ENCODE data around the gene MAP4K5.

The MAP4K5 gene

DNA sequence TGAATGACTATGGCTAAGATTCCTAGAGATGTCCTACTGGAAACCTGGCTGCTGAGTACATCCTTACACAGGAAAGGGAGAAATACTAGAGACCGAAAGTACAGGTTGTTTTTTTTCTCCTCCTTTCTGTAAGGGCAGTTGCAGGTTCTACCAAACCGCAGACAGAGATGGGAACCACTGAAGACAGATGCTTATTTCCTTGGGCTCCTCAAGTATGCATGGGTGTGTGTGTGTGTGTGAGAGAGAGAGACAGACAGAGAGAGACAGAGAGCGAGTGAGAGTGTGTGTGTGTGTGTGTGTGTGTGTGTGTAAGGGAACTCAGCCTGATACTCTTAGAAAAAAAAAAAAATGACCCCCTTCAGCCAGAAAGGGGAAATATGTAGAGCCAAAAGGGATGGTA, 42.5 kb downstream of the MAP4K5 start:
- FAIRE-seq (no peak), DNase-seq (ENCODE audit: insufficient read length, low spot score) (no peak)
- TF ChIP-seq SPI1 (IDR thresholded peaks at IDR 0.05; ENCODE audit: low read depth, low read length) (no peak), PAX5 (IDR thresholded peaks at IDR 0.05; ENCODE audit: insufficient read depth, low read length, severe bottlenecking) (no peak), POLR2AphosphoS5 (IDR thresholded peaks at IDR 0.05; ENCODE audit: low read depth, low read length) (no peak), POLR2A (IDR thresholded peaks at IDR 0.05; ENCODE audit: low read depth, low read length) (no peak), TAF1 (IDR thresholded peaks at IDR 0.05; ENCODE audit: low read depth, low read length) (no peak), POU2F2 (IDR thresholded peaks at IDR 0.05; ENCODE audit: low read depth, low read length) (no peak)

DNA sequence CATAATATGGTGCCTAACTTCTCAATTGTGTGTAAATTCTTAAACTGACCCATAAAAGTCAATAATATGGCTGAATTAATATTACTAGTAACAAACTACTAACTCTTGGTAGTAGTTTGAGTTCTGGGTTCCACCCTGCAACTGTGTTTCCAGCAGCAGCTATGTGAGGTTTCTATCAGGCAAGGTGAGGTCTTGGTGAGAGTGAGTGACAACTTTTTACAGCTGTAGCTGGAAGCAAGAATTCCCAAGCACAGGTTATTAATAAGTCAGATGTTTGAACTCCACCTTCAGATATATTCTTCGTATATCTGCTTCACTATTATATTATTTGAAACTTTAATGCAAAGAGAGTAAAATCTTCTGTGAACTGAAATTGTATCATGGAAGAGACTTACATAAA, 43.8 kb downstream of the MAP4K5 start:
- no peak for FAIRE-seq

DNA sequence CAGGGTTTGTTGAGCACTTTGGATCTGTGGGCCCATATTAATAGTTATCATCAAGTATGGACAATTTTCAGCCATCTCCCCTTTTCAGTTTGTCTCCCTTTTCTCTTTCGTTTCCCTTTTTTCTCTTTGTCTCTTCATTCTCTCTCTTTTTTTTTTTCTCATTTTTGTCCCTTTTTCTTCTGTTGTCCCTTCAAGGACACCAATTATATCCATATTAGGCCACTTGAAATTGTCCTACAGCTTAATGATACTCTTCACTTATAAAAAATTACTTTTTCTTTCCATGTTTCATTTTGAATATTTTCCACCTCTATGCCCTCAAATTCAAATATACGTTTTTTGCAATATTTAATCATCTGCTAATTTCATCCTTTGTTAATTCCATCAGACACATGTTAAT, 53.3 kb downstream of the MAP4K5 start:
- DNase-seq (ENCODE audit: insufficient read length, low spot score), result no peak
- FAIRE-seq, result no peak
- TF ChIP-seq SPI1 (IDR thresholded peaks at IDR 0.05; ENCODE audit: low read depth, low read length), result no peak
- no peak for TF ChIP-seq POLR2AphosphoS5 (IDR thresholded peaks at IDR 0.05; ENCODE audit: low read depth, low read length)
- no peak for TF ChIP-seq PAX5 (IDR thresholded peaks at IDR 0.05; ENCODE audit: insufficient read depth, low read length, severe bottlenecking)
- no peak for TF ChIP-seq POU2F2 (IDR thresholded peaks at IDR 0.05; ENCODE audit: low read depth, low read length)
- TF ChIP-seq POLR2A (IDR thresholded peaks at IDR 0.05; ENCODE audit: low read depth, low read length), result no peak
- no peak for TF ChIP-seq TAF1 (IDR thresholded peaks at IDR 0.05; ENCODE audit: low read depth, low read length)

More for the DNA sequence above, 43.8 kb downstream of the MAP4K5 start:
- DNase-seq (ENCODE audit: insufficient read length, low spot score), result no peak
- TF ChIP-seq SPI1 (IDR thresholded peaks at IDR 0.05; ENCODE audit: low read depth, low read length) (no peak), POLR2A (IDR thresholded peaks at IDR 0.05; ENCODE audit: low read depth, low read length) (no peak), POLR2AphosphoS5 (IDR thresholded peaks at IDR 0.05; ENCODE audit: low read depth, low read length) (no peak), POU2F2 (IDR thresholded peaks at IDR 0.05; ENCODE audit: low read depth, low read length) (no peak), PAX5 (IDR thresholded peaks at IDR 0.05; ENCODE audit: insufficient read depth, low read length, severe bottlenecking) (no peak), TAF1 (IDR thresholded peaks at IDR 0.05; ENCODE audit: low read depth, low read length) (no peak)

DNA sequence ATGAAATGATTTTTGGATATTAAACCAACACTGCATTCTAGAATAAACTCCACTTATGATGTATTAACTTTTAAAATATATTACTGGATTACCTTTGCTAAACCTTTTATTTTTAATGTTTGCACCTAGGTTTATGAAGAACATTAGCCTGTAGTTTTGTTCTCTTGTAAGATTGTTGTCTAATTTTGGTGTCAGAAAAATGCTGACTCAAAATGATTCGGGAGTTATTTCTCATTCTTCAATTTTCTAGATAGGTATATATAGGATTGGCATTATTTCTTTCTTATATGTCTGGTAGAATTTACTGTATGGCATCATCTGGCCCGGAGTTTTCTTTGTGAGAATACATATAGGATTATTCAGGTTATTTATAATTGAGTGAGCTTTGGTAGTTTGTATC, 54.6 kb downstream of the MAP4K5 start:
- FAIRE-seq, result no peak
- no peak for DNase-seq (ENCODE audit: insufficient read length, low spot score)
- no peak for TF ChIP-seq POU2F2 (IDR thresholded peaks at IDR 0.05; ENCODE audit: low read depth, low read length)
- no peak for TF ChIP-seq POLR2AphosphoS5 (IDR thresholded peaks at IDR 0.05; ENCODE audit: low read depth, low read length)
- TF ChIP-seq SPI1 (IDR thresholded peaks at IDR 0.05; ENCODE audit: low read depth, low read length), result no peak
- no peak for TF ChIP-seq TAF1 (IDR thresholded peaks at IDR 0.05; ENCODE audit: low read depth, low read length)
- TF ChIP-seq PAX5 (IDR thresholded peaks at IDR 0.05; ENCODE audit: insufficient read depth, low read length, severe bottlenecking), result no peak
- no peak for TF ChIP-seq POLR2A (IDR thresholded peaks at IDR 0.05; ENCODE audit: low read depth, low read length)

DNA sequence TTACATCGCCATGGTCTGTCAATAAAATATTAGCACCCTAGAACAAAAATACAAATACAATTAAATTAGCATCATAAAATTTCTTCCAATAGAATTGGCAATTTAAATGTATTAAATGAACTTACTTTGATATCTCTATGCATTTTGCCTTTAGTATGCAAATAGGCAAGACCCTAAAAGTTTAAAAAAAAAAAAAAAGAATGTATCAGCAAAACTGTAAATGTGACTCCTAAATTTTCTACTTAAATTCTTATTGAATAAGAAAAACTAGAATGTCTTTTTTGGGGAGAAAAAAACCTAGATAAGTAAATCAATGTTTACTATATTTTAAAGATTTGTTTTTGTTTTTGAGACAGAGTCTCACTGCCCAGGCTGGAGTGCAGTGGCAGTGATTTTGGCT, 56.2 kb downstream of the MAP4K5 start:
- no peak for TF ChIP-seq POU2F2 (IDR thresholded peaks at IDR 0.05; ENCODE audit: low read depth, low read length)
- no peak for TF ChIP-seq TAF1 (IDR thresholded peaks at IDR 0.05; ENCODE audit: low read depth, low read length)
- no peak for TF ChIP-seq POLR2AphosphoS5 (IDR thresholded peaks at IDR 0.05; ENCODE audit: low read depth, low read length)
- TF ChIP-seq PAX5 (IDR thresholded peaks at IDR 0.05; ENCODE audit: insufficient read depth, low read length, severe bottlenecking), result no peak
- TF ChIP-seq SPI1 (IDR thresholded peaks at IDR 0.05; ENCODE audit: low read depth, low read length), result no peak
- TF ChIP-seq POLR2A (IDR thresholded peaks at IDR 0.05; ENCODE audit: low read depth, low read length), result no peak
- no peak for DNase-seq (ENCODE audit: insufficient read length, low spot score)
- no peak for FAIRE-seq

DNA sequence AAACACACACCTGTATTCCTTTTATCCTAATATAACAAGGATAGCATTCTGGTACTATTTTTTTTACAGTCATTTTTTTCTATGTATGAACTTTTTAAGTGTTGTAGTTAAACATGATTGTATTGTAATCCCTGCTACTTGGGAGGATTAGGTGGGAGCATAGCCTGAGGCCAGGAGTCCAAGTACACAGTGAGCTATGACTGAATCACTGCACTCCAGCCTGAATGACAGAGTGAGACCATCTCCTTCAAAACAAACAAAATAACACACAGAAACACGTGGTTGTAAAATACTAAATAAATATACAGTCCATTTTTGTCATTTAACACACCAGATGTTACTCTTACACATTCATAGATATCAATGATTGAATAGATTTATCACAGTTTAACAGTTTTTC, 56.9 kb downstream of the MAP4K5 start:
- DNase-seq (ENCODE audit: insufficient read length, low spot score) (no peak), FAIRE-seq (no peak)
- TF ChIP-seq SPI1 (IDR thresholded peaks at IDR 0.05; ENCODE audit: low read depth, low read length), result no peak
- no peak for TF ChIP-seq POLR2AphosphoS5 (IDR thresholded peaks at IDR 0.05; ENCODE audit: low read depth, low read length)
- no peak for TF ChIP-seq POU2F2 (IDR thresholded peaks at IDR 0.05; ENCODE audit: low read depth, low read length)
- no peak for TF ChIP-seq PAX5 (IDR thresholded peaks at IDR 0.05; ENCODE audit: insufficient read depth, low read length, severe bottlenecking)
- TF ChIP-seq POLR2A (IDR thresholded peaks at IDR 0.05; ENCODE audit: low read depth, low read length), result no peak
- TF ChIP-seq TAF1 (IDR thresholded peaks at IDR 0.05; ENCODE audit: low read depth, low read length), result no peak

DNA sequence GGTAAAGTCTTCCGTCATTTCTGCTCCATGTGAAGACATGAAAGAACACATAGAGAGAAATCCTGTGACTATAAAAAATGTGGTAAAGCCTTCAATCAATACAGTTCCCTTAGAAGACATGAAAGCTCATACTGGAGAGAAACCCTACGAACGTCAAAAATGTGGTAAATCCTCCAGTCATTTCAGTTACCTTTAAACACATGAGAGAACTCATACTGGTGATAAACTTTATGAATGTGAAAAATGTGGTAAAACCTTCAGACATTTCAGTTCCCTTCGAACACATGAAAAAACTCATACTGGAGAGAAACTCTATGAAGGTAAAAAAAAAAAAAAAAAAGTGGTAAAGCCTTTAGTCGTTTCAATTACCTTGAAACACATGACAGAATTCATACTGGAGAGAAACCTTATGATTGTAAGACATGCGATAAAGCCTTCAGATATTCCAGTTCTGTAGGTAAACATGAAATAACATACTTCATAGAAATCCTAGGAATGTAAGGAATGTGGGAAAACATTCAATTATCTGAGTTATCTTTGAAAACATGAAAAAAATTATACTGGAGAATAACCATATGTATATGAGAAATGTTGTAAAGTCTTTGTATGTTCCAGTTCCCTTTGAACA, 60.4 kb downstream of the MAP4K5 start:
- FAIRE-seq, result no peak
- DNase-seq (ENCODE audit: insufficient read length, low spot score), result no peak
- TF ChIP-seq POLR2AphosphoS5 (IDR thresholded peaks at IDR 0.05; ENCODE audit: low read depth, low read length) (no peak), POLR2A (IDR thresholded peaks at IDR 0.05; ENCODE audit: low read depth, low read length) (no peak)

DNA sequence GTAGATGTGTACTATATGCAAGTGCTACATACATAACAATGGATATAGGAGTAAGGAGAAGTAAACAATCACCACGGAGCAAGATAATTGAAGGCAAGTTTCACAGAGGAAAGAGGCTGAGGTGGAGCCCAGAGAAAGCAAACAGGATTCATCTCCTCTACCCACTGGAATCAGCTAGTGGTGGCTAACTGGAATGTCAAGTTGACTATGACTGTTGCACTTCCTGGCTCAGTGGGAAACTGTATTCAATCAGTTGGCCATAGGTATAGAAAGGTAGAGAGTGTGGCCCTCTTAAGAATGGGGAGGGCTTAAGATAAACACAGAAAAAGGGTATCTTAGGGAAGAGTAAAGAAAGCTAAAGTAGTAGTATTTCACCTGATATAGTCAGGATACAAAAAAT, 62.4 kb downstream of the MAP4K5 start:
- no peak for DNase-seq (ENCODE audit: insufficient read length, low spot score)
- FAIRE-seq, result no peak
- TF ChIP-seq POU2F2 (IDR thresholded peaks at IDR 0.05; ENCODE audit: low read depth, low read length) (no peak), POLR2A (IDR thresholded peaks at IDR 0.05; ENCODE audit: low read depth, low read length) (no peak), TAF1 (IDR thresholded peaks at IDR 0.05; ENCODE audit: low read depth, low read length) (no peak), PAX5 (IDR thresholded peaks at IDR 0.05; ENCODE audit: insufficient read depth, low read length, severe bottlenecking) (no peak), SPI1 (IDR thresholded peaks at IDR 0.05; ENCODE audit: low read depth, low read length) (no peak)

DNA sequence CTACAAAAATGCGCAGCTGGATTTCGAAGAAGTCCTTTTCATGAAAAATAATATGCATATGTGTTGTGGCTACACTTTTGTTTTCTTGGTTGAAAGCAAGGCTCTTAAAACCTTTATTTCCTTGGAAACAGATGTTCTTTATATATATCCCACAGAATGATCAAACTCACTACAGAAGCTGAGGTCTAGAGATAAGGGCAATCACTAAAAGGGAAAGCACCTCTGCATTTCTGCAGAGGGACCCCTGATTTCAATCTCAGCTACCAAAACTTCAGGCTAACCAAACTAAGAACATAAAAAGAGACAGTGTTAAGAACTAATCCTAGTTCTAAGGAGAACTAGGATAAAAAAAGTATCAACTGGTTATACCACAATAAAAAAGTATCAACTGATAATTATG, 70.3 kb downstream of the MAP4K5 start:
- no peak for DNase-seq (ENCODE audit: insufficient read length, low spot score)
- FAIRE-seq, result no peak
- TF ChIP-seq TAF1 (IDR thresholded peaks at IDR 0.05; ENCODE audit: low read depth, low read length) (no peak), POU2F2 (IDR thresholded peaks at IDR 0.05; ENCODE audit: low read depth, low read length) (no peak), SPI1 (IDR thresholded peaks at IDR 0.05; ENCODE audit: low read depth, low read length) (no peak), PAX5 (IDR thresholded peaks at IDR 0.05; ENCODE audit: insufficient read depth, low read length, severe bottlenecking) (no peak), POLR2A (IDR thresholded peaks at IDR 0.05; ENCODE audit: low read depth, low read length) (no peak), POLR2AphosphoS5 (IDR thresholded peaks at IDR 0.05; ENCODE audit: low read depth, low read length) (no peak)

DNA sequence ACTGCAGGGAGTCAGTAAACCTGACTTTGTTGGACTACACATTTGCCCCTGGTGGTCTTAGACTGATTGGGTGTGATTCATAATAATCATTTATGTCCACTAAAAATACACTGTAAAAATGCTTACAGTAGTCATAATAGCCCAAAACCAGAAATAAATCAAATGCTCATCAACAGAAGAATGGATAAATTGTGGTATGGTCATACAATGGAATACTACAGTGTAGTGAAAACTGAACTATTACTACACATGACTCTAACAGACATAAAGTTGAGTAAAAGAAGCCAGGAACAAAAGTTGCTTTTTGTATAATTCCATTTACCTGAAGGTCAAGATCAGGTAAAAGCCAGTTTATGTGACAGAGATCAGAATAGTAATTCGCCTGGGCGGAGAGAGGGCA, 78.5 kb downstream of the MAP4K5 start:
- DNase-seq (ENCODE audit: insufficient read length, low spot score), result no peak
- no peak for FAIRE-seq
- no peak for TF ChIP-seq TAF1 (IDR thresholded peaks at IDR 0.05; ENCODE audit: low read depth, low read length)
- no peak for TF ChIP-seq POLR2AphosphoS5 (IDR thresholded peaks at IDR 0.05; ENCODE audit: low read depth, low read length)
- no peak for TF ChIP-seq POLR2A (IDR thresholded peaks at IDR 0.05; ENCODE audit: low read depth, low read length)
- no peak for TF ChIP-seq POU2F2 (IDR thresholded peaks at IDR 0.05; ENCODE audit: low read depth, low read length)
- TF ChIP-seq SPI1 (IDR thresholded peaks at IDR 0.05; ENCODE audit: low read depth, low read length), result no peak
- no peak for TF ChIP-seq PAX5 (IDR thresholded peaks at IDR 0.05; ENCODE audit: insufficient read depth, low read length, severe bottlenecking)
